IMR-90 (cell line): ENCODE results near the gene EXOC6B. TPM values are rescaled to one million over a fixed set of nuclear protein-coding genes. Genes with fewer than 3 reads are reported as not detected.

ENCODE experiments used
- ATAC-seq: fragments of 200-7000 bp; cut with Tn5 transposase; 2 replicates; pipeline ENCODE4 v1.9.1; 2020; ENCODE audit warnings: low read depth, mild to moderate bottlenecking, moderate library complexity
- BruUV-seq: library from RNA; stranded (reverse); fragments of 400-500 nt; replicated peaks from 2 replicates; lab custom pipeline; 2021; lab: Mats Ljungman, UMichigan
- CTCF ChIA-PET: fragments of 300-600 bp; formaldehyde crosslinking; extraction: SDS; loops from one replicate; lab custom pipeline; 2021; ENCODE audit warnings: antibody characterized with exemption; lab: Yijun Ruan, JAX
- POLR2A ChIA-PET: fragments of 300-600 bp; sonication (Branson Sonifier 250); formaldehyde crosslinking; loops from one replicate; lab custom pipeline; 2022; ENCODE audit warnings: antibody characterized with exemption; ENCODE audit not compliant: unreplicated experiment; lab: Charles Lee
- DNase-seq: peaks from one replicate; pipeline ENCODE4 v3.0.0; 2013
- H2AFZ ChIP-seq: replicated peaks from 2 replicates; pipeline ENCODE3; 2013; ENCODE audit warnings: low read length, mild to moderate bottlenecking; ENCODE audit not compliant: poor library complexity
- H2AK5ac ChIP-seq: 2 replicates; pipeline ENCODE4 v1.6.1; 2013; ENCODE audit warnings: low read depth, low read length, inconsistent platforms
- H2AK9ac ChIP-seq: replicated peaks from 2 replicates; pipeline ENCODE3; 2013; ENCODE audit warnings: mild to moderate bottlenecking, low read depth, low read length, moderate library complexity; ENCODE audit not compliant: poor library complexity
- H2BK120ac ChIP-seq: 2 replicates; pipeline ENCODE4 v1.6.1; 2013; ENCODE audit warnings: low read depth, low read length, inconsistent platforms
- H2BK15ac ChIP-seq: 3 replicates; pipeline ENCODE4 v1.6.1; 2013; ENCODE audit warnings: low read depth, low read length, inconsistent platforms
- H2BK20ac ChIP-seq: 2 replicates; pipeline ENCODE4 v1.6.1; 2013; ENCODE audit warnings: low read depth, mild to moderate bottlenecking, inconsistent platforms, low read length, moderate library complexity
- H2BK5ac ChIP-seq: 2 replicates; pipeline ENCODE4 v1.6.1; 2013; ENCODE audit warnings: mild to moderate bottlenecking, low read depth, low read length, inconsistent platforms; ENCODE audit not compliant: poor library complexity, severe bottlenecking
- H3K14ac ChIP-seq: replicated peaks from 2 replicates; pipeline ENCODE4 v1.6.1; 2013; ENCODE audit warnings: low read depth, low read length, inconsistent platforms
- H3K18ac ChIP-seq: 2 replicates; pipeline ENCODE4 v1.6.1; 2013; ENCODE audit warnings: low read depth, low read length, control low read depth
- H3K23ac ChIP-seq: 2 replicates; pipeline ENCODE4 v1.6.1; 2013; ENCODE audit warnings: low read depth, low read length, inconsistent platforms
- H3K27ac ChIP-seq: 2 replicates; pipeline ENCODE4 v1.5.1; 2013; ENCODE audit warnings: mild to moderate bottlenecking, control low read depth, low read length; ENCODE audit not compliant: insufficient read depth
- H3K27me3 ChIP-seq: 2 replicates; pipeline ENCODE4 v1.6.1; 2013; ENCODE audit warnings: low read length; ENCODE audit not compliant: control insufficient read depth, insufficient read depth
- H3K36me3 ChIP-seq: 2 replicates; pipeline ENCODE4 v1.6.1; 2013; ENCODE audit warnings: low read length, mixed read lengths; ENCODE audit not compliant: control insufficient read depth, insufficient read depth
- H3K4ac ChIP-seq: 2 replicates; pipeline ENCODE4 v1.6.1; 2013; ENCODE audit warnings: low read depth, low read length, inconsistent platforms
- H3K4me1 ChIP-seq: 2 replicates; pipeline ENCODE4 v1.6.1; 2013; ENCODE audit warnings: low read length, mixed read lengths; ENCODE audit not compliant: control insufficient read depth, insufficient read depth
- H3K4me2 ChIP-seq: 2 replicates; pipeline ENCODE4 v1.6.1; 2013; ENCODE audit warnings: low read depth, mild to moderate bottlenecking, control low read depth, low read length, moderate library complexity
- H3K4me3 ChIP-seq: 2 replicates; pipeline ENCODE4 v1.5.1; 2013; ENCODE audit warnings: low read depth, mild to moderate bottlenecking, control low read depth, low read length, moderate library complexity; ENCODE audit not compliant: insufficient read depth
- H3K56ac ChIP-seq: 2 replicates; pipeline ENCODE4 v1.6.1; 2013; ENCODE audit warnings: low read length, inconsistent platforms; ENCODE audit not compliant: insufficient read depth; ENCODE audit errors: extremely low read depth
- H3K79me1 ChIP-seq, 2 experiments: 2 replicates each; pipeline ENCODE4 v1.6.1; 2013; ENCODE audit warnings: low read length in 2 of 2, inconsistent platforms in 1 of 2, low read depth in 1 of 2
- H3K9ac ChIP-seq: 2 replicates; pipeline ENCODE4 v1.6.1; 2013; ENCODE audit warnings: low read depth, low read length, control low read depth
- H3K9me1 ChIP-seq: 2 replicates; pipeline ENCODE4 v1.6.1; 2013; ENCODE audit warnings: low read length, inconsistent platforms; ENCODE audit not compliant: insufficient read depth
- H3K9me3 ChIP-seq: 2 replicates; pipeline ENCODE4 v1.6.1; 2013; ENCODE audit warnings: low read length; ENCODE audit not compliant: control insufficient read depth, insufficient read depth
- H4K20me1 ChIP-seq: 2 replicates; pipeline ENCODE4 v1.6.1; 2013; ENCODE audit warnings: low read length, inconsistent platforms; ENCODE audit not compliant: insufficient read depth
- H4K5ac ChIP-seq: 2 replicates; pipeline ENCODE4 v1.6.1; 2013; ENCODE audit warnings: mild to moderate bottlenecking, low read depth, low read length, control low read depth
- H4K8ac ChIP-seq, 2 experiments: 2 replicates each; pipeline ENCODE4 v1.6.1; 2013; ENCODE audit warnings: low read depth in 2 of 2, low read length in 2 of 2, control low read depth in 1 of 2, inconsistent platforms in 1 of 2
- H4K91ac ChIP-seq: 2 replicates; pipeline ENCODE4 v1.6.1; 2013; ENCODE audit warnings: low read depth, low read length, inconsistent platforms; ENCODE audit not compliant: insufficient read depth
- BHLHE40 ChIP-seq: fragments of 150-350 bp; IDR thresholded peaks from 2 replicates; pipeline ENCODE4 v1.6.1; 2016; ENCODE audit warnings: mild to moderate bottlenecking, low read depth, low read length
- CEBPB ChIP-seq: IDR thresholded peaks from 2 replicates; pipeline ENCODE4 v1.6.1; 2012; ENCODE audit warnings: low read depth, low read length, improper control_type of control experiment
- CHD1 ChIP-seq: IDR thresholded peaks from 2 replicates; pipeline ENCODE4 v1.6.1; 2012; ENCODE audit warnings: low read depth, low read length, improper control_type of control experiment
- FOS ChIP-seq: fragments of 150-350 bp; IDR thresholded peaks from 2 replicates; pipeline ENCODE4 v1.6.1; 2016; ENCODE audit warnings: low read depth, low read length
- MAFK ChIP-seq: IDR thresholded peaks from 2 replicates; pipeline ENCODE4 v1.6.1; 2012; ENCODE audit warnings: low read depth, low read length, improper control_type of control experiment
- MAZ ChIP-seq: IDR thresholded peaks from 2 replicates; pipeline ENCODE4 v1.6.1; 2012; ENCODE audit warnings: low read depth, mild to moderate bottlenecking, low read length, improper control_type of control experiment, moderate library complexity, borderline replicate concordance
- MXI1 ChIP-seq: IDR thresholded peaks from 2 replicates; pipeline ENCODE4 v1.6.1; 2012; ENCODE audit warnings: low read depth, mild to moderate bottlenecking, low read length, moderate library complexity, borderline replicate concordance
- NFE2L2 ChIP-seq: fragments of 150-350 bp; IDR thresholded peaks from 2 replicates; pipeline ENCODE4 v1.6.1; 2016; ENCODE audit warnings: low read depth, mild to moderate bottlenecking, low read length
- POLR2A ChIP-seq: IDR thresholded peaks from 2 replicates; pipeline ENCODE4 v1.6.1; 2012; ENCODE audit warnings: mild to moderate bottlenecking, low read depth, low read length
- RAD21 ChIP-seq: IDR thresholded peaks from 2 replicates; pipeline ENCODE4 v1.6.1; 2012; ENCODE audit warnings: low read length, improper control_type of control experiment
- RCOR1 ChIP-seq: IDR thresholded peaks from 2 replicates; pipeline ENCODE4 v1.6.1; 2012; ENCODE audit warnings: mild to moderate bottlenecking, low read length, improper control_type of control experiment; ENCODE audit not compliant: insufficient replicate concordance
- RFX5 ChIP-seq: IDR thresholded peaks from 2 replicates; pipeline ENCODE4 v1.8.0; 2012; ENCODE audit warnings: low read depth, mild to moderate bottlenecking, low read length, moderate library complexity
- SMC3 ChIP-seq: fragments of 150-350 bp; IDR thresholded peaks from 2 replicates; pipeline ENCODE4 v1.6.1; 2016; ENCODE audit warnings: low read depth, mild to moderate bottlenecking, antibody characterized with exemption, low read length, moderate library complexity
- WGBS, 2 experiments: methylation state at CpG; one replicate each; pipeline versions ENCODE4 v1.1.5 to v1.1.7; 2013; ENCODE audit warnings: missing lambda C conversion rate in 2 of 2; ENCODE audit not compliant: insufficient read length in 1 of 2; ENCODE audit errors: extremely low coverage in 2 of 2; 5-methylcytosine and 5-hydroxymethylcytosine counted together
- dilution Hi-C: fragments of 300-500 bp; cut with HindIII; formaldehyde crosslinking; loops from one replicate; pipeline ENCODE4 v1.14.3; 2018; ENCODE audit warnings: low sequenced_read_pairs; ENCODE audit not compliant: unreplicated experiment
- in situ Hi-C: fragments of 300-500 bp; cut with MboI; formaldehyde crosslinking; loops from 3 replicates; pipeline ENCODE4 v1.14.3; 2019; ENCODE audit warnings: low sequenced_read_pairs, inconsistent platforms, mixed read lengths
- intact Hi-C: fragments of 100-400 bp; cut with micrococcal nuclease; formaldehyde crosslinking; loops from 2 replicates; pipeline ENCODE4 v1.10.0; 2022
- polyA plus RNA-seq, 3 experiments: library from polyadenylated mRNA; depleted of rRNA; stranded (reverse); fragments of >200 nt; gene quantifications; 2 replicates each; pipeline ENCODE4 v1.2.3, GENCODE V29; 2012; ENCODE audit warnings: low replicate concordance in 1 of 3
- total RNA-seq: library from RNA; depleted of rRNA; stranded (reverse); fragments of >200 nt; gene quantifications from 2 replicates; pipeline ENCODE4 v1.2.3, GENCODE V29; 2012
- TF ChIP-seq, protein P1 (sequence below): fragments of 150-350 bp; IDR thresholded peaks from 2 replicates; pipeline ENCODE4 v1.6.1; 2016; ENCODE audit warnings: low read depth, mild to moderate bottlenecking, low read length, moderate library complexity, borderline replicate concordance
- TF ChIP-seq, protein P2 (sequence below): conservative IDR thresholded peaks from 2 replicates; pipeline ENCODE4 v1.5.1; 2012; ENCODE audit warnings: mild to moderate bottlenecking, low read depth, low read length, improper control_type of control experiment
- TF ChIP-seq, protein P3 (sequence below): fragments of 150-350 bp; IDR thresholded peaks from 2 replicates; pipeline ENCODE4 v1.6.1; 2017; ENCODE audit warnings: mild to moderate bottlenecking, antibody characterized with exemption, low read length, low read depth

Gene EXOC6B
- total and polyA plus RNA-seq, 2 of the 4 experiments (the other 2 are of a cell fraction): 10.2 to 29.4 TPM

DNA sequence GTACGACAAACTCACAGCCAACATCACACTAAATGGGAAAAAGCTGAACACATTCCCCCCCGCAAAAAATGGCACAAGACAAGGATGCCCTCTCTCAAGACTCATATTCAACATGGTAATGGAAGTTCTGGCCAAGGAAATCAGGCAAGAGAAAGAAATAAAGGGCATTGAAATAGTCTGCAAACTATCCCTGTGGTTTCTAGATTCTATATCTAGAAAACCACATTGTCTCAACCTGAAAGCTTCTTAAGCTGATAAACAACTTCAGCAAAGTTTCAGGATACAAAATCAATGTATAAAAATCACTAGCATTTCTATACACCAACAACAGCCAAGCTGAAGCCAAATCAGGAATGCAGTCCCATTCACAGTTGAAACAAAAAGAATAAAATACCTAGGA lies 383.6 kb downstream of the EXOC6B start:
- no peaks in the 10 kb centered on the region for H3K27me3 ChIP-seq
- BruUV-seq: no TSS peak
- intact Hi-C loops (no loop called here), in situ Hi-C loops (no loop called here), dilution Hi-C loops (no loop called here)
- H3K9me1 ChIP-seq: no peaks in the 10 kb centered on the region
- H3K23ac ChIP-seq: no peak overlapping the region
- no peak overlapping the region for H2BK15ac ChIP-seq
- H4K8ac ChIP-seq: no peak overlapping the region
- H2AK5ac ChIP-seq: no peak overlapping the region
- DNase-seq: no peak
- no peak overlapping the region for H4K5ac ChIP-seq
- no peak overlapping the region for H3K18ac ChIP-seq
- H3K4ac ChIP-seq: no peak overlapping the region
- H4K91ac ChIP-seq: no peak overlapping the region
- no peak overlapping the region for H3K14ac ChIP-seq
- ChIA-PET CTCF (no interaction called here), POLR2A (no interaction called here)
- TF ChIP-seq, protein P1, sequence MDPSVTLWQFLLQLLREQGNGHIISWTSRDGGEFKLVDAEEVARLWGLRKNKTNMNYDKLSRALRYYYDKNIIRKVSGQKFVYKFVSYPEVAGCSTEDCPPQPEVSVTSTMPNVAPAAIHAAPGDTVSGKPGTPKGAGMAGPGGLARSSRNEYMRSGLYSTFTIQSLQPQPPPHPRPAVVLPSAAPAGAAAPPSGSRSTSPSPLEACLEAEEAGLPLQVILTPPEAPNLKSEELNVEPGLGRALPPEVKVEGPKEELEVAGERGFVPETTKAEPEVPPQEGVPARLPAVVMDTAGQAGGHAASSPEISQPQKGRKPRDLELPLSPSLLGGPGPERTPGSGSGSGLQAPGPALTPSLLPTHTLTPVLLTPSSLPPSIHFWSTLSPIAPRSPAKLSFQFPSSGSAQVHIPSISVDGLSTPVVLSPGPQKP: no peak
- TF ChIP-seq POLR2A (no peak), SMC3 (no peak), RCOR1 (no peak), RFX5 (no peak), BHLHE40 (no peak), CHD1 (no peak), RAD21 (no peak), MXI1 (no peak), MAFK (no peak), MAZ (no peak), FOS (no peak), NFE2L2 (no peak), CEBPB (no peak)
- TF ChIP-seq, protein P2, sequence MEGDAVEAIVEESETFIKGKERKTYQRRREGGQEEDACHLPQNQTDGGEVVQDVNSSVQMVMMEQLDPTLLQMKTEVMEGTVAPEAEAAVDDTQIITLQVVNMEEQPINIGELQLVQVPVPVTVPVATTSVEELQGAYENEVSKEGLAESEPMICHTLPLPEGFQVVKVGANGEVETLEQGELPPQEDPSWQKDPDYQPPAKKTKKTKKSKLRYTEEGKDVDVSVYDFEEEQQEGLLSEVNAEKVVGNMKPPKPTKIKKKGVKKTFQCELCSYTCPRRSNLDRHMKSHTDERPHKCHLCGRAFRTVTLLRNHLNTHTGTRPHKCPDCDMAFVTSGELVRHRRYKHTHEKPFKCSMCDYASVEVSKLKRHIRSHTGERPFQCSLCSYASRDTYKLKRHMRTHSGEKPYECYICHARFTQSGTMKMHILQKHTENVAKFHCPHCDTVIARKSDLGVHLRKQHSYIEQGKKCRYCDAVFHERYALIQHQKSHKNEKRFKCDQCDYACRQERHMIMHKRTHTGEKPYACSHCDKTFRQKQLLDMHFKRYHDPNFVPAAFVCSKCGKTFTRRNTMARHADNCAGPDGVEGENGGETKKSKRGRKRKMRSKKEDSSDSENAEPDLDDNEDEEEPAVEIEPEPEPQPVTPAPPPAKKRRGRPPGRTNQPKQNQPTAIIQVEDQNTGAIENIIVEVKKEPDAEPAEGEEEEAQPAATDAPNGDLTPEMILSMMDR: no peak
- TF ChIP-seq, protein P3, sequence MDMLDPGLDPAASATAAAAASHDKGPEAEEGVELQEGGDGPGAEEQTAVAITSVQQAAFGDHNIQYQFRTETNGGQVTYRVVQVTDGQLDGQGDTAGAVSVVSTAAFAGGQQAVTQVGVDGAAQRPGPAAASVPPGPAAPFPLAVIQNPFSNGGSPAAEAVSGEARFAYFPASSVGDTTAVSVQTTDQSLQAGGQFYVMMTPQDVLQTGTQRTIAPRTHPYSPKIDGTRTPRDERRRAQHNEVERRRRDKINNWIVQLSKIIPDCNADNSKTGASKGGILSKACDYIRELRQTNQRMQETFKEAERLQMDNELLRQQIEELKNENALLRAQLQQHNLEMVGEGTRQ: no peak
- ATAC-seq: no peak
- no peaks in the 10 kb centered on the region; the same call in 1 of the 2 replicates for H3K9me3 ChIP-seq
- H3K56ac ChIP-seq: no peak overlapping the region
- H2AK9ac ChIP-seq: no peak overlapping the region
- H3K4me3 ChIP-seq: no peak overlapping the region
- no peak overlapping the region for H2BK120ac ChIP-seq
- H3K4me2 ChIP-seq: no peak overlapping the region
- H3K36me3 ChIP-seq: no peaks in the 10 kb centered on the region
- no peak overlapping the region for H2AFZ ChIP-seq
- H3K27ac ChIP-seq: no peak overlapping the region
- WGBS, 2 experiments: no CpG with 5 or more reads among the region's 2 CpGs
- no peak overlapping the region for H3K9ac ChIP-seq
- no peaks in the 10 kb centered on the region for H3K4me1 ChIP-seq
- H2BK5ac ChIP-seq: no peak overlapping the region
- H4K20me1 ChIP-seq: no peaks in the 10 kb centered on the region
- H3K79me1 ChIP-seq: no peaks in the 10 kb centered on the region
- H2BK20ac ChIP-seq: no peak overlapping the region
